ENCODE data around the gene STRADA.
A peak's percentile ranks its signal among the peaks of the same experiment; 100 is the strongest.
"Not testable (repeated sequence)": the region's sequence is repeated elsewhere in the genome, so short reads cannot be mapped to it uniquely, and the experiment has no call there.

The STRADA gene

GRCh38 chr17:63720194-63720593, 21.4 kb downstream of the STRADA start:
- H3K27ac Mint-ChIP-seq; H3K27me3 Mint-ChIP-seq (ENCODE audit: low read depth); H3K4me1 Mint-ChIP-seq (ENCODE audit: low read depth); H3K9me3 Mint-ChIP-seq; H3K4me3 Mint-ChIP-seq: not testable (repeated sequence)
- peaks cover 20% of the 10 kb centered on the region for H3K36me3 Mint-ChIP-seq (ENCODE audit: low read depth)

- Mint-ChIP-seq H3K27ac (no peak overlapping the region), H3K4me1 (ENCODE audit: low read depth) (peaks cover 6% of the 10 kb centered on the region), H3K27me3 (ENCODE audit: low read depth) (no peaks in the 10 kb centered on the region), H3K9me3 (no peaks in the 10 kb centered on the region), H3K36me3 (ENCODE audit: low read depth) (peaks cover 20% of the 10 kb centered on the region), H3K4me3 (no peak overlapping the region)
Measured at GRCh38 chr17:63718988-63719387, 22.6 kb downstream of the STRADA start.

GRCh38 chr17:63716426-63716825, 25.2 kb downstream of the STRADA start:
- Mint-ChIP-seq H3K36me3 (ENCODE audit: low read depth) (peaks cover 17% of the 10 kb centered on the region), H3K27me3 (ENCODE audit: low read depth) (no peaks in the 10 kb centered on the region), H3K27ac (no peak overlapping the region), H3K4me1 (ENCODE audit: low read depth) (peaks cover 4% of the 10 kb centered on the region), H3K9me3 (no peaks in the 10 kb centered on the region), H3K4me3 (no peak overlapping the region)

GRCh38 chr17:63714550-63715277, 26.9 kb downstream of the STRADA start:
- H3K4me3 Mint-ChIP-seq, result no peak overlapping the region
- H3K36me3 Mint-ChIP-seq (ENCODE audit: low read depth), result peaks cover 18% of the 10 kb centered on the region
- H3K27me3 Mint-ChIP-seq (ENCODE audit: low read depth), result no peaks in the 10 kb centered on the region
- no peak overlapping the region for H3K27ac Mint-ChIP-seq
- H3K9me3 Mint-ChIP-seq, result no peaks in the 10 kb centered on the region
- H3K4me1 Mint-ChIP-seq (ENCODE audit: low read depth), result peaks cover 14% of the 10 kb centered on the region

- Mint-ChIP-seq H3K27ac (no peak overlapping the region), H3K4me3 (no peak overlapping the region), H3K27me3 (ENCODE audit: low read depth) (no peaks in the 10 kb centered on the region), H3K4me1 (ENCODE audit: low read depth) (peaks cover 45% of the 10 kb centered on the region), H3K9me3 (no peaks in the 10 kb centered on the region), H3K36me3 (ENCODE audit: low read depth) (peaks cover 31% of the 10 kb centered on the region)
Measured at GRCh38 chr17:63709110-63709509, 32.5 kb downstream of the STRADA start.

GRCh38 chr17:63707151-63707550, 34.4 kb downstream of the STRADA start:
- Mint-ChIP-seq H3K9me3 (no peaks in the 10 kb centered on the region), H3K27me3 (ENCODE audit: low read depth) (no peaks in the 10 kb centered on the region), H3K36me3 (ENCODE audit: low read depth) (peaks cover 43% of the 10 kb centered on the region), H3K4me1 (ENCODE audit: low read depth) (peaks cover 64% of the 10 kb centered on the region), H3K27ac (peak overlapping the region; percentile 52), H3K4me3 (peak overlapping the region; percentile 28)

GRCh38 chr17:63706336-63707082, 35.1 kb downstream of the STRADA start:
- H3K27me3 Mint-ChIP-seq (ENCODE audit: low read depth), result no peaks in the 10 kb centered on the region
- H3K36me3 Mint-ChIP-seq (ENCODE audit: low read depth), result peaks cover 46% of the 10 kb centered on the region
- no peaks in the 10 kb centered on the region for H3K9me3 Mint-ChIP-seq
- H3K27ac Mint-ChIP-seq, result peak overlapping the region; percentile 75
- peaks cover 70% of the 10 kb centered on the region for H3K4me1 Mint-ChIP-seq (ENCODE audit: low read depth)
- peak overlapping the region; percentile 62 for H3K4me3 Mint-ChIP-seq

GRCh38 chr17:63705657-63706056, 35.9 kb downstream of the STRADA start:
- Mint-ChIP-seq H3K4me3 (peak overlapping the region; percentile 57), H3K4me1 (ENCODE audit: low read depth) (peaks cover 72% of the 10 kb centered on the region), H3K27ac (peak overlapping the region; percentile 75), H3K9me3 (no peaks in the 10 kb centered on the region), H3K27me3 (ENCODE audit: low read depth) (no peaks in the 10 kb centered on the region), H3K36me3 (ENCODE audit: low read depth) (peaks cover 50% of the 10 kb centered on the region)

GRCh38 chr17:63704836-63705235, 36.8 kb downstream of the STRADA start:
- Mint-ChIP-seq H3K9me3 (no peaks in the 10 kb centered on the region), H3K27ac (no peak overlapping the region), H3K4me3 (peak overlapping the region; percentile 57)

GRCh38 chr17:63704259-63704576, 37.4 kb downstream of the STRADA start:
- Mint-ChIP-seq H3K36me3 (ENCODE audit: low read depth) (peaks cover 44% of the 10 kb centered on the region), H3K4me1 (ENCODE audit: low read depth) (peaks cover 59% of the 10 kb centered on the region), H3K4me3 (peak overlapping the region; percentile 91), H3K9me3 (no peaks in the 10 kb centered on the region), H3K27me3 (ENCODE audit: low read depth) (no peaks in the 10 kb centered on the region), H3K27ac (no peak overlapping the region)

More at GRCh38 chr17:63704836-63705235, 36.8 kb downstream of the STRADA start:
- H3K36me3 Mint-ChIP-seq (ENCODE audit: low read depth), result peaks cover 50% of the 10 kb centered on the region
- H3K4me1 Mint-ChIP-seq (ENCODE audit: low read depth), result peaks cover 65% of the 10 kb centered on the region
- no peaks in the 10 kb centered on the region for H3K27me3 Mint-ChIP-seq (ENCODE audit: low read depth)

- Mint-ChIP-seq H3K4me1 (ENCODE audit: low read depth) (peaks cover 54% of the 10 kb centered on the region), H3K27me3 (ENCODE audit: low read depth) (no peaks in the 10 kb centered on the region), H3K9me3 (no peaks in the 10 kb centered on the region), H3K4me3 (peak overlapping the region; percentile 91), H3K27ac (peak overlapping the region; percentile 79), H3K36me3 (ENCODE audit: low read depth) (peaks cover 39% of the 10 kb centered on the region)
Measured at GRCh38 chr17:63703556-63704258, 37.9 kb downstream of the STRADA start.

- peaks cover 42% of the 10 kb centered on the region for H3K36me3 Mint-ChIP-seq (ENCODE audit: low read depth)
- H3K4me1 Mint-ChIP-seq (ENCODE audit: low read depth), result peaks cover 52% of the 10 kb centered on the region
- H3K27ac Mint-ChIP-seq, result peak overlapping the region; percentile 95
- no peaks in the 10 kb centered on the region for H3K27me3 Mint-ChIP-seq (ENCODE audit: low read depth)
- no peaks in the 10 kb centered on the region for H3K9me3 Mint-ChIP-seq
- H3K4me3 Mint-ChIP-seq, result peak overlapping the region; percentile 91
Measured at GRCh38 chr17:63703029-63703428, 38.6 kb downstream of the STRADA start.

- Mint-ChIP-seq H3K4me3 (peak overlapping the region; percentile 91), H3K27ac (peak overlapping the region; percentile 95), H3K4me1 (ENCODE audit: low read depth) (peaks cover 55% of the 10 kb centered on the region), H3K27me3 (ENCODE audit: low read depth) (no peaks in the 10 kb centered on the region), H3K9me3 (no peaks in the 10 kb centered on the region), H3K36me3 (ENCODE audit: low read depth) (peaks cover 46% of the 10 kb centered on the region)
Measured at GRCh38 chr17:63702721-63703015, 38.9 kb downstream of the STRADA start.

- H3K27ac Mint-ChIP-seq, result peak overlapping the region; percentile 95
- peaks cover 57% of the 10 kb centered on the region for H3K4me1 Mint-ChIP-seq (ENCODE audit: low read depth)
- no peaks in the 10 kb centered on the region for H3K9me3 Mint-ChIP-seq
- H3K27me3 Mint-ChIP-seq (ENCODE audit: low read depth), result no peaks in the 10 kb centered on the region
- peak overlapping the region; percentile 91 for H3K4me3 Mint-ChIP-seq
- H3K36me3 Mint-ChIP-seq (ENCODE audit: low read depth), result peaks cover 51% of the 10 kb centered on the region
Measured at GRCh38 chr17:63701868-63702720, 39.5 kb downstream of the STRADA start.
